ENCODE results near the gene STK17B. TPM values are rescaled to one million over a fixed set of nuclear protein-coding genes. Genes with fewer than 3 reads are reported as not detected.

Gene STK17B
- total and polyA plus RNA-seq, 10 of the 15 experiments (the other 5 are each of a cell fraction or from before 2014, with no cell fraction given) = 21.2 to 108 (median 53.7) TPM

- TF ChIP-seq EED (IDR thresholded peaks at IDR 0.05; ENCODE audit: low read depth) (peak; percentile 92), ZZZ3 (IDR thresholded peaks at IDR 0.05; ENCODE audit: control insufficient read depth, insufficient read length, low read depth) (no peak), ZNF217 (IDR thresholded peaks at IDR 0.05) (peak; percentile 99), STAT1 (conservative IDR thresholded peaks at IDR 0.05) (no peak), SREBF2 (IDR thresholded peaks at IDR 0.05; ENCODE audit: low read length) (no peak), PRDM15 (CRISPR knock-in tag; IDR thresholded peaks at IDR 0.05) (no peak), IKZF1 (conservative IDR thresholded peaks at IDR 0.05) (peak; percentile 94), CTCF (IDR thresholded peaks at IDR 0.05 in 2 of 3, conservative IDR thresholded peaks at IDR 0.05 in 1 of 3; ENCODE audit: control insufficient read depth in 2 of 3, extremely low read depth in 1 of 3, insufficient read depth in 1 of 3, low read depth in 3 of 3, low read length in 3 of 3) (no peak), SREBF1 (IDR thresholded peaks at IDR 0.05; ENCODE audit: low read length) (no peak), NR2F1 (conservative IDR thresholded peaks at IDR 0.05) (no peak), GABPA (IDR thresholded peaks at IDR 0.05; ENCODE audit: low read depth) (peak; percentile 60; the same call in 1 of the 2 replicates), PBX3 (IDR thresholded peaks at IDR 0.05; ENCODE audit: insufficient replicate concordance, low read depth, low read length) (peak; percentile 61), CBX5 (IDR thresholded peaks at IDR 0.05; ENCODE audit: low read depth) (peak; percentile 55; the same call in 1 of the 2 replicates), POLR2A (IDR thresholded peaks at IDR 0.05; ENCODE audit: low read depth, low read length) (no peak), ETV6 (conservative IDR thresholded peaks at IDR 0.05 in 1 of 2, IDR thresholded peaks at IDR 0.05 in 1 of 2; ENCODE audit: borderline replicate concordance in 1 of 2, low read depth in 1 of 2) (peak in 1 of 2 experiments; percentile 95; a peak in 2 of 4 replicates), FOXM1 (IDR thresholded peaks at IDR 0.05; ENCODE audit: low read depth, low read length) (peak; percentile 97), BCL3 (IDR thresholded peaks at IDR 0.05; ENCODE audit: borderline replicate concordance, insufficient read depth, low read depth, low read length, poor library complexity, severe bottlenecking) (peak; percentile 74), RCOR1 (conservative IDR thresholded peaks at IDR 0.05; ENCODE audit: low read depth, low read length) (peak; percentile 95; the same call in 1 of the 2 replicates), MTA2 (IDR thresholded peaks at IDR 0.05; ENCODE audit: low read depth) (peak; percentile 89), CREB1 (IDR thresholded peaks at IDR 0.05; ENCODE audit: low read depth) (peak; percentile 69), BCL11A (IDR thresholded peaks at IDR 0.05; ENCODE audit: low read depth, low read length) (peak; percentile 92), E2F4 (IDR thresholded peaks at IDR 0.05; ENCODE audit: low read depth, low read length) (no peak)
Measured at GRCh38 chr2:196176142-196176738, 4.9 kb upstream of the STK17B start (continued).

Measured in GM12878 (cell line).